Epithelial cell of proximal tubule (primary cell): Measurements from ENCODE around the gene PCP4L1. TPM values are rescaled to one million over a fixed set of nuclear protein-coding genes. Genes with fewer than 3 reads are reported as not detected.

Experiments used
- DNase-seq: peaks from one replicate; pipeline ENCODE4 v3.0.0-alpha.2; 2011; ENCODE audit warnings: low read depth
- H3K4me3 ChIP-seq: 2 replicates; pipeline ENCODE4 v1.5.1; 2011; ENCODE audit warnings: low read depth, mild to moderate bottlenecking, low read length
- CTCF ChIP-seq: conservative IDR thresholded peaks from 2 replicates; pipeline ENCODE4 v1.5.1; 2012; ENCODE audit warnings: low read depth, mild to moderate bottlenecking, low read length
- total RNA-seq: library from RNA; depleted of rRNA; stranded (reverse); fragments of >200 nt; gene quantifications from 2 replicates; pipeline ENCODE4 v1.2.3, GENCODE V29; 2015

The PCP4L1 gene
- 0.35 TPM in 1 of 2 replicates, not detected in the other for total RNA-seq

DNA sequence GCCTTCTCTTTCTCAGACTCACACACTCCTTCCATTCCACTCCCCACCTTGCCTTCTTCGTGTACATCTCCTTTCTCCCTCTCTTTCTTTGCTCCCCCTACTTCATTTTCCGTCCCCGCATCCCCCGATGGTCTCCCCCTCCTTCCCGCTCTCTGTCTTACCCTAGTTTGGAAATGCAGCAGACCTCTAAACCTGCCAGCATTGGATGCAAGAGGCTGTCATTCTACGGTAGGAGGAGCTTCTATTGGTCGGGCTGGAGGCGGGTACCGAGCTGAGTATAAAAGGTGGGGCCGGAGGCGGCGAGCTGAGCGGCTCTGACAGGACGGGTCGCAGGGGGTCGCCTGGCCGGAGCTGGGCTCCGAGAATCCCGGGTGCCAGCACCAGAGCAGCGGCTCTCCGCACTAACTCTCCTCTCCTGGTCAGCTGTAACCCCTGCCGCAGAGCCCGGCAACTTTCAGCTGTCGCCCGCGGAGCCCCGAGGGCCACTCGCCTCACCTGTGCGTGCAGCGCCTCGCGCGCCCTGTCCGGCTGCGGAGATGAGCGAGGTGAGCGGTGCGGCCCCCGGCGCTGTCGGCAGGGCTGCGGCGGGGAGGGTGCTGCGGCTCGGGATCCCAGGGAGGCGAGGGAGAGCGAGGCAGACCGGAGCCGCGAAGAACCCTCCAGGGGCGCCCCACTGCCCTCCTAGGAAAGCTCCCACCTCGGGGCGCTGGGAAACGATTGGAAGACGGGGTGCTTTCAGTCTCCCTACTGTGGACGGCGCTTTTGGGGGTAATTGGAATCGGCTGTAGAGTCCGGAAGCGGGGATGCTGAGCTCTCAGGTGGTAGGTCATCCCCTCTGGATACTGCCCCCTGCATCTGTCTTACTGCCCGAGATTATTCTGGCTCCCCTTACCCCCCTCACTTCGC is at the start of gene PCP4L1:
TSS of gene PCP4L1 (plus strand) at position 307 of the 906 bp plus-strand sequence. CDS start at position 537, 230 bp downstream.
- no peak for TF ChIP-seq CTCF
- no peak for DNase-seq
- peak within 1 kb of the TSS; percentile 53 for H3K4me3 ChIP-seq

DNA sequence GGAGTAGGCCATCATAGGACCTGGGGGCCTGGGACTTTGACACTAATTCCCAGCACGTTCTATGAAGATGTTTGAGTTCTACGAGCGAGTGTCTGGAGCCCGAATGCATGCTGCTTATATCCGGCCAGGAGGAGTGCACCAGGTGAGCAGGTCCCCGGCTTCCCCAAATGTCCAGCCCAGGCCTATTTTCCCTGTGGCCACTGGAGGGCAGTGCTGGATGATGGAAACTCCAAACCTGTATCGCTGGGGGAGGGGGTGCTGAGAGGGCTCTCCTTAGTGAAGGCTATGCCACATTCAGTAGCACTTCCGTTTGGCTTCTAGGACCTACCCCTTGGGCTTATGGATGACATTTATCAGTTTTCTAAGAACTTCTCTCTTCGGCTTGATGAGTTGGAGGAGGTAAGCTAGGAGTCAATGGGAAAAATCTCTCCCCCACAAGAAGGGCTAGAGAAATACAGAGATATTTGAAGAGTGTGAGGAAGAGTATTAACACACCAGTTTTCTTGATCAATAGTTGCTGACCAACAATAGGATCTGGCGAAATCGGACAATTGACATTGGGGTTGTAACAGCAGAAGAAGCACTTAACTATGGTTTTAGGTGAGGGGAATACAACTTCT is 48.6 kb upstream of the PCP4L1 start:
- peak; percentile 96 for TF ChIP-seq CTCF
- no peak overlapping the region for H3K4me3 ChIP-seq
- no peak for DNase-seq

DNA sequence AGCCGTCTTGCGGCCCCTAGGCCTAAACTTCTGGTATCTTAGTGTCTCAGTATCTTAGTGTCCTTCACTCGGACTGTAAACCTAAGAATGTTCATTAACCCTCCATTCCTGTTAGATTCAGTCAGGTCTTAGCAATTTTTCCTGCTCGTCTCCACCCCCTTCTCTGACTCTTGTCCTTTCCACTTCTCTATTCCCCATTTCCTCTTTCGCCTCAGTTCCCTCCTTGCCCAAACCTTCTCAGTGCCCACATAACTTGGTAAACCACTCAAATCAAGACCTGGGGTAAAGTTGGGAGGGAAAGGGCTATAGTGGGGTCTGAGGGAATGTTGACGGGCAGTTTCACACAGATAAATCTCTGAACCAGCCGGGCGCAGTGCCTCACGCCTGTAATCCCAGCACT is 44.2 kb upstream of the PCP4L1 start:
- no peak for TF ChIP-seq CTCF
- DNase-seq = no peak
- H3K4me3 ChIP-seq = no peak overlapping the region

DNA sequence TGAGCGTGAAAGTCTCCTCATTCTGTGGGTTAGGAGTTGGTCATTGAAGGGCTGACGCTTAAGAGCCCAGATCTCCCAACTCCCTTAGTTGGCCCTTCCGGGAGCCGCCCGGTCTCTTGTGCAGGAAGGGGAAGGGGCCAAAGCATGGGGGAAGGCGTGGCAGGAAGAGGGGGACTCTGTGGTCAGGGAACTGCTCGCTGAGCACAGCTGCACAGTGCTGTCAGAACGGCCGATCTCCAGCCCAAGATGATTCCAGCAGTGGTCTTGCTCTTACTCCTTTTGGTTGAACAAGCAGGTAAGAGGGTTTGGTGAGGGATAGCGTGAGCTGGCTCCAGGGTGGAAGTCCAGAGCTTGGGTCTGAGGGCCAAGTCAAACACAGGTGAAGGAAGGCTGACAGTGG is 43.5 kb upstream of the PCP4L1 start, which contains the start of gene FCER1G:
TSS of gene FCER1G (plus strand) at position 220 of the 400 bp plus-strand sequence. CDS start at position 247, 27 bp downstream.
- no peak for DNase-seq

GRCh38 chr1:161216945-161217712 is 41.4 kb upstream of the PCP4L1 start:
- no peak for TF ChIP-seq CTCF
- no peak overlapping the region for H3K4me3 ChIP-seq
- no peak for DNase-seq

More for the DNA sequence above, 43.5 kb upstream of the PCP4L1 start, which contains the start of gene FCER1G:
- H3K4me3 ChIP-seq = no peak within 1 kb of the TSS
- no peak for TF ChIP-seq CTCF

DNA sequence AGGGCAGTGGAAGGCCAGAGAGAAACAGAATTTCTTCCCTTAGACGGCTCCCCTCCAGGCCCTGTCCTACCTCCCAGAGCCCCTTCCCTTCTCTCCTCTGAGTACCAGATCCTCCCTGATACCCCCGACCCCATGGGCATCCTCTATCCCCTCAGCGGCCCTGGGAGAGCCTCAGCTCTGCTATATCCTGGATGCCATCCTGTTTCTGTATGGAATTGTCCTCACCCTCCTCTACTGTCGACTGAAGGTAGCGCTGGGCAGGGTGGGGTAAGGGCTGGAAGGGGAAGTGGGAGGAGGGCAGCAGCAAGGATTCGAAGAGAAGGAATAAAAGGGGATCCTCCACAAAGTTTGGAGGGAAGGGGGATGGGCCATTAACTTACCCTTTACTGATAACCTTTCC is 40.7 kb upstream of the PCP4L1 start:
- no peak for DNase-seq
- no peak for TF ChIP-seq CTCF

More for the DNA sequence above, 40.7 kb upstream of the PCP4L1 start:
- H3K4me3 ChIP-seq = no peak overlapping the region
